Effector memory CD4-positive, alpha-beta T cell (primary cell): ENCODE results near the gene LRRC37B.
"Not testable (repeated sequence)": the region's sequence is repeated elsewhere in the genome, so short reads cannot be mapped to it uniquely, and the experiment has no call there.

ENCODE experiments used
- DNase-seq, 3 donors: peaks; one replicate each; pipeline ENCODE4 v3.0.0-alpha.2; 2020
- H3K27ac ChIP-seq: 2 replicates; pipeline ENCODE4 v1.7.0; 2013; ENCODE audit warnings: mild to moderate bottlenecking, low read length, moderate library complexity; ENCODE audit not compliant: insufficient read depth, poor library complexity, severe bottlenecking
- H3K27me3 ChIP-seq: replicated peaks from 2 replicates; pipeline ENCODE4 v1.7.0; 2013; ENCODE audit warnings: mild to moderate bottlenecking, low read length; ENCODE audit not compliant: insufficient read depth, control insufficient read depth, poor library complexity, severe bottlenecking
- H3K36me3 ChIP-seq: 2 replicates; pipeline ENCODE4 v1.7.0; 2013; ENCODE audit warnings: mild to moderate bottlenecking, low read length, moderate library complexity; ENCODE audit not compliant: control insufficient read depth, insufficient read depth
- H3K4me1 ChIP-seq: 2 replicates; pipeline ENCODE4 v1.7.0; 2013; ENCODE audit warnings: low read length, mild to moderate bottlenecking; ENCODE audit not compliant: control insufficient read depth, insufficient read depth, poor library complexity, severe bottlenecking
- H3K4me3 ChIP-seq: 2 replicates; pipeline ENCODE4 v1.7.0; 2013; ENCODE audit warnings: low read length, low read depth, mild to moderate bottlenecking; ENCODE audit not compliant: insufficient read depth, poor library complexity, severe bottlenecking
- H3K9me3 ChIP-seq: 2 replicates; pipeline ENCODE4 v1.7.0; 2013; ENCODE audit warnings: mild to moderate bottlenecking, low read length, moderate library complexity; ENCODE audit not compliant: control insufficient read depth

Gene LRRC37B

GRCh38 chr17:32040246-32040645 is 33.1 kb downstream of the LRRC37B start:
- not testable (repeated sequence) for H3K27ac ChIP-seq, H3K27me3 ChIP-seq, H3K4me3 ChIP-seq, DNase-seq, H3K4me1 ChIP-seq, H3K9me3 ChIP-seq
- H3K36me3 ChIP-seq: peaks cover 26% of the 10 kb centered on the region

GRCh38 chr17:32041306-32041875 is 34.2 kb downstream of the LRRC37B start:
- H3K27me3 ChIP-seq, H3K4me1 ChIP-seq, DNase-seq, H3K9me3 ChIP-seq, H3K27ac ChIP-seq, H3K4me3 ChIP-seq: not testable (repeated sequence)
- peaks cover 17% of the 10 kb centered on the region for H3K36me3 ChIP-seq

- DNase-seq, H3K4me1 ChIP-seq, H3K27me3 ChIP-seq, H3K27ac ChIP-seq, H3K9me3 ChIP-seq, H3K4me3 ChIP-seq: not testable (repeated sequence)
- H3K36me3 ChIP-seq: peaks cover 11% of the 10 kb centered on the region
Measured at GRCh38 chr17:32042266-32042665, 35.1 kb downstream of the LRRC37B start.

- not testable (repeated sequence) for H3K27ac ChIP-seq, H3K4me1 ChIP-seq, DNase-seq, H3K27me3 ChIP-seq, H3K9me3 ChIP-seq, H3K4me3 ChIP-seq, H3K36me3 ChIP-seq
Measured at GRCh38 chr17:32045611-32046010, 38.4 kb downstream of the LRRC37B start.

- not testable (repeated sequence) for H3K9me3 ChIP-seq, H3K27ac ChIP-seq, DNase-seq, H3K4me3 ChIP-seq, H3K27me3 ChIP-seq, H3K36me3 ChIP-seq, H3K4me1 ChIP-seq
Measured at GRCh38 chr17:32047663-32048062, 40.5 kb downstream of the LRRC37B start.

GRCh38 chr17:32054985-32055384 is 47.8 kb downstream of the LRRC37B start:
- H3K27ac ChIP-seq, DNase-seq, H3K27me3 ChIP-seq, H3K4me3 ChIP-seq, H3K36me3 ChIP-seq, H3K4me1 ChIP-seq, H3K9me3 ChIP-seq: not testable (repeated sequence)

GRCh38 chr17:32055425-32055824 is 48.2 kb downstream of the LRRC37B start:
- not testable (repeated sequence) for H3K4me3 ChIP-seq, H3K36me3 ChIP-seq, H3K27ac ChIP-seq, H3K4me1 ChIP-seq, DNase-seq, H3K9me3 ChIP-seq, H3K27me3 ChIP-seq

- not testable (repeated sequence) for DNase-seq, H3K4me1 ChIP-seq, H3K27ac ChIP-seq
Measured at GRCh38 chr17:32056500-32056899, 49.3 kb downstream of the LRRC37B start.

GRCh38 chr17:32057460-32058105 is 50.4 kb downstream of the LRRC37B start:
- not testable (repeated sequence) for H3K27me3 ChIP-seq, H3K4me3 ChIP-seq, H3K9me3 ChIP-seq, H3K27ac ChIP-seq, DNase-seq, H3K4me1 ChIP-seq, H3K36me3 ChIP-seq

More at GRCh38 chr17:32056500-32056899, 49.3 kb downstream of the LRRC37B start:
- not testable (repeated sequence) for H3K4me3 ChIP-seq, H3K9me3 ChIP-seq, H3K27me3 ChIP-seq, H3K36me3 ChIP-seq

- not testable (repeated sequence) for H3K36me3 ChIP-seq, H3K4me3 ChIP-seq, H3K27ac ChIP-seq, DNase-seq, H3K4me1 ChIP-seq, H3K9me3 ChIP-seq, H3K27me3 ChIP-seq
Measured at GRCh38 chr17:32060695-32061094, 53.5 kb downstream of the LRRC37B start.
